ENCODE measurements around the gene COL11A2. TPM values are rescaled to one million over a fixed set of nuclear protein-coding genes. Genes with fewer than 3 reads are reported as not detected.

Gene COL11A2
- total and polyA plus RNA-seq, 2 experiments from 2014 or later, result 1.6 to 2.7 TPM

- Histone ChIP-seq H3K4me1 (ENCODE audit: insufficient read depth) (peaks cover 21% of the 10 kb centered on the region), H3K9me2 (ENCODE audit: insufficient read depth) (no peaks in the 10 kb centered on the region), H3F3A (replicated peaks; ENCODE audit: low read depth) (peaks cover 4% of the 10 kb centered on the region; the same call in 1 of the 2 replicates), H3K79me2 (replicated peaks; ENCODE audit: insufficient read depth) (no peaks in the 10 kb centered on the region), H3K36me3 (ENCODE audit: insufficient read depth) (no peaks in the 10 kb centered on the region), H3K4me2 (no peak overlapping the region), H3K4me3 (no peak overlapping the region), H2AFZ (no peak overlapping the region), H4K20me1 (replicated peaks; ENCODE audit: insufficient read depth) (peaks cover 8% of the 10 kb centered on the region), H3K27me3 (ENCODE audit: insufficient read depth) (peaks cover 93% of the 10 kb centered on the region), H3K27ac (ENCODE audit: low read depth) (no peak overlapping the region)
- DNase-seq (ENCODE audit: low spot score) (no peak), ATAC-seq (no peak)
- TF ChIP-seq EZH2 (IDR thresholded peaks at IDR 0.05; ENCODE audit: low read depth, unreplicated experiment) (no peak), STAT1 (IDR thresholded peaks at IDR 0.05; ENCODE audit: unreplicated experiment) (no peak), ZNF331 (CRISPR knock-in tag; IDR thresholded peaks at IDR 0.05; ENCODE audit: low read depth) (no peak), NANOG (IDR thresholded peaks at IDR 0.05; ENCODE audit: borderline replicate concordance) (no peak), EZH2phosphoT487 (IDR thresholded peaks at IDR 0.05; ENCODE audit: unreplicated experiment) (no peak), CREB1 (CRISPR knock-in tag; IDR thresholded peaks at IDR 0.05; ENCODE audit: low read depth) (no peak), CTCF (conservative IDR thresholded peaks at IDR 0.05; ENCODE audit: low read depth in 2 of 2) (no peak), ETS1 (IDR thresholded peaks at IDR 0.05) (no peak), ZNF462 (CRISPR knock-in tag; IDR thresholded peaks at IDR 0.05) (no peak), ZNF114 (CRISPR knock-in tag; IDR thresholded peaks at IDR 0.05) (no peak), JUNB (IDR thresholded peaks at IDR 0.05; ENCODE audit: unreplicated experiment) (no peak), POLR2AphosphoS5 (IDR thresholded peaks at IDR 0.05; ENCODE audit: low read depth) (no peak), REST (IDR thresholded peaks at IDR 0.05; ENCODE audit: unreplicated experiment) (no peak)
- Mint-ChIP-seq H3K27me3 (ENCODE audit: insufficient read depth, low read depth, poor library complexity) (peaks cover 70% of the 10 kb centered on the region), H3K9me3 (peaks cover 3% of the 10 kb centered on the region; the same call in 1 of the 3 replicates), H3K36me3 (ENCODE audit: low read depth) (no peaks in the 10 kb centered on the region; the same call in 2 of the 3 replicates), H3K4me3 (no peak overlapping the region), H3K27ac (no peak overlapping the region), H3K4me1 (peaks cover 23% of the 10 kb centered on the region)
These were observed 25.0 kb upstream of the COL11A2 start for GRCh38 chr6:33217246-33217645.

Measured in GM23338 (cell line).